ENCODE measurements around the gene THSD4. TPM values are rescaled to one million over a fixed set of nuclear protein-coding genes. Genes with fewer than 3 reads are reported as not detected.
A peak's percentile ranks its signal among the peaks of the same experiment; 100 is the strongest.

The THSD4 gene
- total and polyA plus RNA-seq, 2 of the 8 experiments (the other 6 are each of a cell fraction or from before 2014, with no cell fraction given) = 2.5 to 6.2 TPM

- H3K27ac ChIP-seq (ENCODE audit: low read depth, low read length) = no peak overlapping the region
- CTCF ChIA-PET (ENCODE audit: partially characterized antibody) = interaction anchor here (2.0 kb wide), 1 partner anchor 71 kb away, joined by 4 read pairs; no protein-coding TSS in a partner anchor
- peaks cover 2 to 9% (median 6%) of the 10 kb centered on the region in 4 experiments; a peak in 5 of 7 replicates for H3K4me1 ChIP-seq (replicated peaks in 1 of 4; ENCODE audit: control insufficient read depth in 3 of 4, insufficient read depth in 4 of 4, low read length in 3 of 4)
- no peak overlapping the region for H3K56ac ChIP-seq (replicated peaks; ENCODE audit: insufficient read length, low read depth, low read length)
- H3K79me1 ChIP-seq (ENCODE audit: low read depth, low read length) = no peaks in the 10 kb centered on the region; the same call in 1 of the 2 replicates
- no peak overlapping the region for H3K4me3 ChIP-seq (ENCODE audit: extremely low read depth in 1 of 4, insufficient read depth in 2 of 4, low read depth in 3 of 4, low read length in 4 of 4)
- no peak overlapping the region for H2BK12ac ChIP-seq (ENCODE audit: low read depth, low read length)
- H2BK20ac ChIP-seq (ENCODE audit: low read length) = no peak overlapping the region
- H3K36me3 ChIP-seq (ENCODE audit: control insufficient read depth in 2 of 4, insufficient read depth in 4 of 4, low read length in 3 of 4) = no peaks in the 10 kb centered on the region
- no peak overlapping the region; the same call in 1 of the 2 replicates for H2AK5ac ChIP-seq (ENCODE audit: low read depth, low read length)
- no peak overlapping the region for H3K4ac ChIP-seq (replicated peaks; ENCODE audit: insufficient read length, low read depth, low read length)
- H3K23ac ChIP-seq (ENCODE audit: insufficient read length) = no peak overlapping the region
- H2BK15ac ChIP-seq (ENCODE audit: low read length) = no peak overlapping the region
- no peak for TF ChIP-seq SIX5 (IDR thresholded peaks at IDR 0.05; ENCODE audit: low read depth, low read length)
- TF ChIP-seq GTF2F1 (IDR thresholded peaks at IDR 0.05; ENCODE audit: borderline replicate concordance, low read depth, low read length) = no peak
- TF ChIP-seq BACH1 (IDR thresholded peaks at IDR 0.05; ENCODE audit: low read length) = no peak
- no peak for TF ChIP-seq POLR2A (IDR thresholded peaks at IDR 0.05; ENCODE audit: control extremely low read depth in 1 of 2, low read depth in 2 of 2, low read length in 2 of 2)
- TF ChIP-seq HDAC6 (IDR thresholded peaks at IDR 0.05; ENCODE audit: low read depth, low read length) = no peak
- no peak for TF ChIP-seq E2F6 (IDR thresholded peaks at IDR 0.05)
- no peak for TF ChIP-seq SP4 (IDR thresholded peaks at IDR 0.05; ENCODE audit: low read length)
- no peak for TF ChIP-seq RNF2 (IDR thresholded peaks at IDR 0.05; ENCODE audit: borderline replicate concordance, low read depth, low read length, missing control alignments, poor library complexity, severe bottlenecking)
- H4K20me1 ChIP-seq (replicated peaks in 1 of 2; ENCODE audit: control insufficient read depth in 1 of 2, insufficient read depth in 2 of 2, low read length in 2 of 2) = no peaks in the 10 kb centered on the region
- H4K5ac ChIP-seq (ENCODE audit: insufficient read length, low read depth, low read length) = no peak overlapping the region
- no peak overlapping the region for H4K91ac ChIP-seq (replicated peaks; ENCODE audit: insufficient read length, low read length)
- DNase-seq (ENCODE audit: low read depth in 1 of 2, low spot score in 2 of 2) (peak in 1 of 2 experiments; percentile 23), FAIRE-seq (no peak)
- H3K9me3 ChIP-seq (ENCODE audit: insufficient read depth in 2 of 2, low read depth in 1 of 2, low read length in 1 of 2) = no peaks in the 10 kb centered on the region
- no peak overlapping the region for H4K8ac ChIP-seq (ENCODE audit: extremely low read depth, insufficient read depth, low read length)
- H3K14ac ChIP-seq (ENCODE audit: insufficient read length) = no peak overlapping the region
- H3K79me2 ChIP-seq (ENCODE audit: control insufficient read depth in 1 of 2, insufficient read depth in 2 of 2, low read length in 2 of 2) = no peaks in the 10 kb centered on the region
- no peak overlapping the region for H3K18ac ChIP-seq (ENCODE audit: extremely low read depth, low read length)
- H2BK5ac ChIP-seq (ENCODE audit: low read depth, low read length) = no peak overlapping the region
- POLR2A ChIA-PET (ENCODE audit: partially characterized antibody) = no interaction called here
- 86% methylated on average over 4 of the region's 4 CpGs; no CpG with 5 or more reads in 1 of the 2 experiments for WGBS, 2 experiments (ENCODE audit: extremely low coverage in 1 of 2, insufficient coverage in 1 of 2, insufficient read length in 1 of 2, insufficient replicate concordance in 2 of 2, low coverage in 1 of 2, low lambda C conversion rate in 2 of 2, missing lambda C conversion rate in 1 of 2)
- no peak overlapping the region for H2BK120ac ChIP-seq (replicated peaks; ENCODE audit: low read depth, low read length)
- H3K9ac ChIP-seq (replicated peaks in 1 of 4; ENCODE audit: extremely low read depth in 1 of 4, low read depth in 3 of 4, low read length in 3 of 4) = no peak overlapping the region
- no peak overlapping the region for H2AFZ ChIP-seq (ENCODE audit: low read length)
- no peaks in the 10 kb centered on the region for H3K23me2 ChIP-seq (ENCODE audit: low read depth, low read length)
- no peak overlapping the region for H3K4me2 ChIP-seq (ENCODE audit: insufficient read depth in 1 of 2, low read depth in 2 of 2, low read length in 2 of 2)
- H3K27me3 ChIP-seq (replicated peaks in 1 of 4; ENCODE audit: control insufficient read depth in 3 of 4, extremely low read depth in 1 of 4, insufficient read depth in 3 of 4, low read length in 3 of 4) = no peaks in the 10 kb centered on the region
Observed at GRCh38 chr15:71191296-71191695, 76.0 kb downstream of the THSD4 start.

Data from H1 (cell line).